ENCODE results near the gene NOX3.

NOX3 gene

GRCh38 chr6:155441112-155441465 is 14.6 kb downstream of the NOX3 start:
- Histone ChIP-seq H4K91ac (ENCODE audit: low read depth, low read length, poor library complexity) (no peak overlapping the region), H3K23ac (ENCODE audit: low read depth, low read length, poor library complexity) (no peak overlapping the region), H2AK5ac (ENCODE audit: low read depth, low read length) (no peak overlapping the region), H3K4me2 (ENCODE audit: insufficient read depth, low read length, poor library complexity, severe bottlenecking) (no peak overlapping the region), H3K79me1 (ENCODE audit: low read depth, low read length) (no peaks in the 10 kb centered on the region), H2AFZ (ENCODE audit: low read length) (no peak overlapping the region), H2BK15ac (ENCODE audit: low read length) (no peak overlapping the region), H3K4me1 (ENCODE audit: control insufficient read depth in 2 of 2, insufficient read depth in 1 of 2, low read depth in 1 of 2, low read length in 2 of 2) (peaks cover 0 to 2% of the 10 kb centered on the region in 2 donors), H3K27ac (replicated peaks; ENCODE audit: low read length) (no peak overlapping the region), H3K14ac (ENCODE audit: low read length) (no peak overlapping the region), H2BK120ac (ENCODE audit: low read depth, low read length) (no peak overlapping the region), H3K9ac (ENCODE audit: low read depth, low read length, poor library complexity) (no peak overlapping the region), H3K4ac (ENCODE audit: low read length) (no peak overlapping the region), H3K36me3 (replicated peaks in 1 of 2; ENCODE audit: control insufficient read depth in 2 of 2, insufficient read depth in 2 of 2, low read length in 2 of 2) (no peaks in the 10 kb centered on the region), H3K9me3 (replicated peaks in 1 of 2; ENCODE audit: control insufficient read depth in 2 of 2, insufficient read depth in 1 of 2, low read depth in 1 of 2, low read length in 2 of 2) (no peaks in the 10 kb centered on the region), H3K4me3 (ENCODE audit: low read length in 2 of 2) (no peak overlapping the region), H2BK5ac (ENCODE audit: low read length) (no peak overlapping the region), H2BK12ac (ENCODE audit: low read length) (no peak overlapping the region), H3K18ac (ENCODE audit: low read length) (no peak overlapping the region), H4K8ac (ENCODE audit: low read depth, low read length) (no peak overlapping the region), H3K27me3 (ENCODE audit: control insufficient read depth in 3 of 3, insufficient read depth in 3 of 3, low read depth in 1 of 3, low read length in 3 of 3) (no peaks in the 10 kb centered on the region)
- DNase-seq (ENCODE audit: low spot score) = no peak
- no CpG with 5 or more reads among the region's 4 CpGs for WGBS, 2 donors (ENCODE audit: extremely low coverage in 2 of 2, insufficient read length in 2 of 2, insufficient replicate concordance in 1 of 2)

- no peak overlapping the region for H2BK120ac ChIP-seq (ENCODE audit: low read depth, low read length)
- no peak overlapping the region for H2AFZ ChIP-seq (ENCODE audit: low read length)
- H2BK15ac ChIP-seq (ENCODE audit: low read length) = no peak overlapping the region
- no peak overlapping the region for H3K9ac ChIP-seq (ENCODE audit: low read depth, low read length, poor library complexity)
- no peak overlapping the region for H3K23ac ChIP-seq (ENCODE audit: low read depth, low read length, poor library complexity)
- no peaks in the 10 kb centered on the region for H3K9me3 ChIP-seq (replicated peaks in 1 of 2; ENCODE audit: control insufficient read depth in 2 of 2, insufficient read depth in 1 of 2, low read depth in 1 of 2, low read length in 2 of 2)
- H3K36me3 ChIP-seq (replicated peaks in 1 of 2; ENCODE audit: control insufficient read depth in 2 of 2, insufficient read depth in 2 of 2, low read length in 2 of 2) = no peaks in the 10 kb centered on the region
- no peak for DNase-seq (ENCODE audit: low spot score)
- no peak overlapping the region for H2AK5ac ChIP-seq (ENCODE audit: low read depth, low read length)
- H3K18ac ChIP-seq (ENCODE audit: low read length) = no peak overlapping the region
- no peak overlapping the region for H3K14ac ChIP-seq (ENCODE audit: low read length)
- no peaks in the 10 kb centered on the region for H3K27me3 ChIP-seq (ENCODE audit: control insufficient read depth in 3 of 3, insufficient read depth in 3 of 3, low read depth in 1 of 3, low read length in 3 of 3)
- H3K4ac ChIP-seq (ENCODE audit: low read length) = no peak overlapping the region
- no peak overlapping the region for H3K27ac ChIP-seq (replicated peaks; ENCODE audit: low read length)
- no CpG with 5 or more reads among the region's 6 CpGs for whole genome bisulfite sequencing, 2 donors (ENCODE audit: extremely low coverage in 2 of 2, insufficient read length in 2 of 2, insufficient replicate concordance in 1 of 2)
- H3K4me1 ChIP-seq (ENCODE audit: control insufficient read depth in 2 of 2, insufficient read depth in 1 of 2, low read depth in 1 of 2, low read length in 2 of 2) = peaks cover 0 to 2% of the 10 kb centered on the region in 2 donors
- H2BK12ac ChIP-seq (ENCODE audit: low read length) = no peak overlapping the region
- H4K91ac ChIP-seq (ENCODE audit: low read depth, low read length, poor library complexity) = no peak overlapping the region
- H4K8ac ChIP-seq (ENCODE audit: low read depth, low read length) = no peak overlapping the region
- no peak overlapping the region for H3K4me3 ChIP-seq (ENCODE audit: low read length in 2 of 2)
- H3K79me1 ChIP-seq (ENCODE audit: low read depth, low read length) = no peaks in the 10 kb centered on the region
- no peak overlapping the region for H2BK5ac ChIP-seq (ENCODE audit: low read length)
- no peak overlapping the region for H3K4me2 ChIP-seq (ENCODE audit: insufficient read depth, low read length, poor library complexity, severe bottlenecking)
Observed at GRCh38 chr6:155440398-155441111, 15.1 kb downstream of the NOX3 start.

- no peak overlapping the region for H4K8ac ChIP-seq (ENCODE audit: low read depth, low read length)
- H3K36me3 ChIP-seq (replicated peaks in 1 of 2; ENCODE audit: control insufficient read depth in 2 of 2, insufficient read depth in 2 of 2, low read length in 2 of 2) = no peaks in the 10 kb centered on the region
- H3K79me1 ChIP-seq (ENCODE audit: low read depth, low read length) = no peaks in the 10 kb centered on the region
- no peak overlapping the region for H3K23ac ChIP-seq (ENCODE audit: low read depth, low read length, poor library complexity)
- H2BK15ac ChIP-seq (ENCODE audit: low read length) = no peak overlapping the region
- no peak overlapping the region for H3K18ac ChIP-seq (ENCODE audit: low read length)
- H4K91ac ChIP-seq (ENCODE audit: low read depth, low read length, poor library complexity) = no peak overlapping the region
- no peak overlapping the region for H2BK12ac ChIP-seq (ENCODE audit: low read length)
- H3K27me3 ChIP-seq (ENCODE audit: control insufficient read depth in 3 of 3, insufficient read depth in 3 of 3, low read depth in 1 of 3, low read length in 3 of 3) = no peaks in the 10 kb centered on the region
- peaks cover 0 to 6% of the 10 kb centered on the region in 2 donors for H3K4me1 ChIP-seq (ENCODE audit: control insufficient read depth in 2 of 2, insufficient read depth in 1 of 2, low read depth in 1 of 2, low read length in 2 of 2)
- H3K14ac ChIP-seq (ENCODE audit: low read length) = no peak overlapping the region
- WGBS, 2 donors (ENCODE audit: extremely low coverage in 2 of 2, insufficient read length in 2 of 2, insufficient replicate concordance in 1 of 2) = no CpG with 5 or more reads among the region's 3 CpGs
- H3K27ac ChIP-seq (replicated peaks; ENCODE audit: low read length) = no peak overlapping the region
- H2BK120ac ChIP-seq (ENCODE audit: low read depth, low read length) = no peak overlapping the region
- no peak overlapping the region for H3K9ac ChIP-seq (ENCODE audit: low read depth, low read length, poor library complexity)
- no peak for DNase-seq (ENCODE audit: low spot score)
- H3K4me3 ChIP-seq (ENCODE audit: low read length in 2 of 2) = no peak overlapping the region
- no peak overlapping the region for H3K4ac ChIP-seq (ENCODE audit: low read length)
- no peak overlapping the region for H2BK5ac ChIP-seq (ENCODE audit: low read length)
- no peak overlapping the region for H2AFZ ChIP-seq (ENCODE audit: low read length)
- H2AK5ac ChIP-seq (ENCODE audit: low read depth, low read length) = no peak overlapping the region
- H3K4me2 ChIP-seq (ENCODE audit: insufficient read depth, low read length, poor library complexity, severe bottlenecking) = no peak overlapping the region
- H3K9me3 ChIP-seq (replicated peaks in 1 of 2; ENCODE audit: control insufficient read depth in 2 of 2, insufficient read depth in 1 of 2, low read depth in 1 of 2, low read length in 2 of 2) = no peaks in the 10 kb centered on the region
Observed at GRCh38 chr6:155439376-155439775, 16.3 kb downstream of the NOX3 start.

DNA sequence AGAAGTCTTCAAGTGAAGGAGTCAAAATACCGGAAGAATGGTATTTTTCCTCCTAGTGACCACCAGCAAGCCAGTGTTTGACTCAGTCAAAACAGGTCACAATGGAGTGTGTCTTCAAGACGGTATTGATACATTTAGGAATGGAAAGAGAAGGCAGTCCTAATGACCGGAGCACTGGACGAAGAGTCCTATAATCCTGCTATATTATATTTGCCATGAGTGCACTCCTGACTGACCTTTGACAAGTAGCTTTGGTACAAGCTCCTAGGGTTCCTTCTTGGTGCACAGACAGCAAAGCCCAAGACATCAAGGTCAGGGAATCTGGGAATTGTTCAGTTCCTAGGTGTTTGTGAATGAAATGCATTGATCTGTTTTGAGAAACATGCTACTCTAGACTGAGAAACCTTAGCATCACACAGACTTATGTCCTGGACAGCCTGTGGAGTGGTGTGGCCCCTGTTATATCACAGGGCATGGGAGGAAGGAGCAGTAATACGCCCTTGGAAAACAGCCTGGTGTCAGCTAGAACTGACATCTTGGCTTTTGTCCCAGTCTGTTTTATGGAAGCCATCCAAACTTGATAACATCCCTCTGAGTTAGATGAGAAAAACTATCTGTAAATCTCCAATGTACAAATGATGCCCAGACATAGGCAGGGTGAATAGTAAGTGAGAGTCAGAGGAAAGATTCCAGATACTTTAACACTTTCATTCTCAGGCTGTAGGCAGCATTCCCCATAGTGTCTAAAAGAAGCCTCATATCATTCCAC is 18.5 kb downstream of the NOX3 start:
- Histone ChIP-seq H4K91ac (ENCODE audit: low read depth, low read length, poor library complexity) (no peak overlapping the region), H3K36me3 (replicated peaks in 1 of 2; ENCODE audit: control insufficient read depth in 2 of 2, insufficient read depth in 2 of 2, low read length in 2 of 2) (no peaks in the 10 kb centered on the region), H3K79me1 (ENCODE audit: low read depth, low read length) (no peaks in the 10 kb centered on the region), H3K27me3 (ENCODE audit: control insufficient read depth in 3 of 3, insufficient read depth in 3 of 3, low read depth in 1 of 3, low read length in 3 of 3) (no peaks in the 10 kb centered on the region), H3K23ac (ENCODE audit: low read depth, low read length, poor library complexity) (no peak overlapping the region), H2BK12ac (ENCODE audit: low read length) (no peak overlapping the region), H3K4me1 (ENCODE audit: control insufficient read depth in 2 of 2, insufficient read depth in 1 of 2, low read depth in 1 of 2, low read length in 2 of 2) (peaks cover 0 to 11% of the 10 kb centered on the region in 2 donors), H2BK15ac (ENCODE audit: low read length) (no peak overlapping the region), H2AK5ac (ENCODE audit: low read depth, low read length) (no peak overlapping the region), H2BK120ac (ENCODE audit: low read depth, low read length) (no peak overlapping the region), H4K8ac (ENCODE audit: low read depth, low read length) (no peak overlapping the region), H3K27ac (replicated peaks; ENCODE audit: low read length) (no peak overlapping the region), H3K4ac (ENCODE audit: low read length) (no peak overlapping the region), H3K18ac (ENCODE audit: low read length) (no peak overlapping the region), H3K14ac (ENCODE audit: low read length) (no peak overlapping the region), H2BK5ac (ENCODE audit: low read length) (no peak overlapping the region), H3K9me3 (replicated peaks in 1 of 2; ENCODE audit: control insufficient read depth in 2 of 2, insufficient read depth in 1 of 2, low read depth in 1 of 2, low read length in 2 of 2) (no peaks in the 10 kb centered on the region), H3K9ac (ENCODE audit: low read depth, low read length, poor library complexity) (no peak overlapping the region), H3K4me2 (ENCODE audit: insufficient read depth, low read length, poor library complexity, severe bottlenecking) (no peak overlapping the region), H3K4me3 (ENCODE audit: low read length in 2 of 2) (no peak overlapping the region), H2AFZ (ENCODE audit: low read length) (no peak overlapping the region)
- DNase-seq (ENCODE audit: low spot score) = no peak
- WGBS, 2 donors (ENCODE audit: extremely low coverage in 2 of 2, insufficient read length in 2 of 2, insufficient replicate concordance in 1 of 2) = no CpG with 5 or more reads among the region's 5 CpGs

All from neuronal stem cell (in vitro differentiated cells).